ELF-1 (cell line): Measurements from ENCODE around the gene VPS41.
A peak's percentile ranks its signal among the peaks of the same experiment; 100 is the strongest.
"Not testable (repeated sequence)": the region's sequence is repeated elsewhere in the genome, so short reads cannot be mapped to it uniquely, and the experiment has no call there.

Source experiments
- DNase-seq: peaks from one replicate; pipeline ENCODE4 v3.0.0-alpha.2; 2016; ENCODE audit warnings: low read depth, low spot score

VPS41 gene

DNA sequence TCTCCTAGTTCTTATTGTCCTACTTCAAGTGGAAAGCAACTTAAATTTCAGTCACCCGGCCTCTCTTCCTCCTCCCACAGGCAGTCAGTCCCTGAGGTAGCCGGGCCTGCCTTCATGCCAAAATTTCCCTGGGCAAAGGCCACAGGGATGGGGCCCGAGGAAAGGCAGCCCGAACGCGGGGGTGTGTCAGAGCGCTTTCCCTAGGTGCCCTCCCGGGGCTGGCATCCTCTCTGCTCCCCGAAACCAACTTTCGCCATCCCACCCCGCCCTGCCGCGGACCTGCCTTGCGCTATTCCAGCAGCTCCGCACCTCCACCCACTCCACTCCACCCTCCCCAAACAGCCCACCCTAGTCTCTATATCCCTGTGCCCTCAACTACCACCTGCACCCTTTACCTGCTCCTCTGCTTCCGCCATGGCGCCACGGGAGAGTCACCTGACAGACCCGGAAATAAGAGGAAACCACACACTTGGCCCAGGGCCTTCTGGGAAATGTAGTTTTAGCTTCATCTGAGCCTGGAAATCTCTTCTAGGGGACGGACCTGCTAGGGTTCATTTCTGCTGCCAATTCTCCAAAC, at the start of gene VPS41:
TSS of gene VPS41 (minus strand) at position 433 of the 577 bp plus-strand sequence. CDS start at position 416, 17 bp downstream.
- peak; percentile 79 for DNase-seq

DNA sequence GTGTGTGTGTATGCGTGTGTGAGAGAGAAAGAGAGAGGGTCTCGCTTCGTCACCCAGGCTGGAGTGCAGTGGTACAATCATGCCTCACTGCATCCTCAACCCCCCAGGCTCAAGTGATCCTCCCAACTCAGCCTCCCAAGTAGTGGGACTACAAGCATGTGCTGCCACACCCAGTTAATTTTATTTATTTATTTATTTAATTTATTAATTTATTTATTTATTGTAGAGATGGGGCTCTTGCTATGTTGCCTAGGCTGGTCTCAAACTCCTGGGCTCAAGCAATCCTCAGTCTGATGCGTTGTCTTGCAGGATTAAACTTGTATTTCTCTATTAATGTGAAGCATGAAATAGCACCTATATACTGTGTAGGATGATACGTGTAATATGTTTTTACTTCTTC, 46.9 kb upstream of the VPS41 start:
- DNase-seq: no peak

DNA sequence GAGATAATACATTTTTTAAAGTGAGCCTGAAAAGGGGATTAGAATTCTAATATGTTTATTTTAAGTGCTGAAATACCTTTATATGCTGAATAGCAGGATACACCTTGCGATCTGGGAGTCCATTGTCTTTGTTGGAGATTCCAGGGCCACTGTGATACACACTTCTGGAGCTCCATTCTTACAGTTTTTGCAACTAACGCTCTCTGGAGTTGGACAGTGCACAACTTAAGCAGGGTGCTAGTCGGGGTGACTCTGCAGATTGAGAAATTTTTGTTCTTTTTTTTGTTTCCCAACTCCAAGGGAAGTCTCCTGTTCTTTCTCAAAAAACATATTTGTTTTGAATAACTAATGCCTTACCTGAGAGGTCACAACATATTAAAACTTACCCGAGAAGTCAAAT, 45.0 kb upstream of the VPS41 start:
- DNase-seq: no peak

DNA sequence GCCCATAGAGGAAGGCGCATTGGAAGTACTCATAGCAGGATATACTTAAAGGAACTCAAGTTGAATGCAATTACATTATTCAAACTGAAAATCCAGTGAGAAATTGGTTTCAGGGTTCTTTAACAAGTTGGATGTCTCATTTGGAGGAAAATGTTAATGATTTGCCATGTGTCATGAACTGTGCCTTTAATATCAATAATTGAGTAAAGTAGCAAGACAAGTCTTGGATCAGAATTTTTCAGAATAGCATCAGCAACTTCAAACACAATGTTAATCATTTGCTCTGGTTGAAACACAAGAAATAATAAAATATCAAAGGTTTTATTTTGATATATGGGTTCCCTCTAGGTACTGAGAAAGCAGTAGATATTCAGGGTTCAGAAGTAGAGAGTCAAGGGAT, 44.2 kb upstream of the VPS41 start:
- DNase-seq: no peak

DNA sequence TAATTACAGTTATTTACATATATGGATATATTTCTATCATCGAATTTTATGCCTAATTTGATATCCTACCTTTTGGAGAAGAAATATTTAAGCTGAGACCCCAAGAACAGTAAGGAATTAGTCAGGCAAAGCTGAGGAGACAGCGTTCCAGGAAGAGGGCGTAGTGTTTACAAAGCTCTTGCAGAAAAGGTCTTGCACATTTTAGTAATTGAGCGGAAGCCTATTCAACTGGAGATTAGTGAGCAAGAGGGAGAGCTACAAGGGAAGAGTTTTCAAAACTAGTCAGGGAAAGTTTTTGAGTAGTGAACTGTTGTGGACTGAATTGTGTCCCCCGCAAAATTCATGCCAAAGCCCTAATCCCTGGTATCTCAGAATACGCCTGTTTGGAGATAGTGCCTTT, 42.2 kb upstream of the VPS41 start:
- no peak for DNase-seq

DNA sequence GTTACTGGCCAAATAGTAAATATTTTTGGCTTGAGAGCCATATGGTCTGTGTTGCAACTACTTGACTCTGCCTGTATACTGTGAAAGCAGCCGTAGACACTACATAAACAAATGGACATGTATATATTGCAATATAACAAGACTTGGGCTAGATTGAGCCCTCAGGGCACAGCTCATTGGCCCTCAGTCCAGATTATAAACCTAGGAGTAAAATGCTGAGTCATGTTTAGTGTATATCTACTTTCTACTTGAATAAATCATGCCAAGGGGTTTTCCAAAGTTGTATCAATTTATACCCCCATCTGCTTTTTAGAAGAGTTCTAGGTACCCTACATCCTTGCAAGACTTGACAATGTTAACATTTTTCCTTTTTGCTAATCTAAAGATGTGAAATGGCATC, 41.3 kb upstream of the VPS41 start:
- DNase-seq: no peak

DNA sequence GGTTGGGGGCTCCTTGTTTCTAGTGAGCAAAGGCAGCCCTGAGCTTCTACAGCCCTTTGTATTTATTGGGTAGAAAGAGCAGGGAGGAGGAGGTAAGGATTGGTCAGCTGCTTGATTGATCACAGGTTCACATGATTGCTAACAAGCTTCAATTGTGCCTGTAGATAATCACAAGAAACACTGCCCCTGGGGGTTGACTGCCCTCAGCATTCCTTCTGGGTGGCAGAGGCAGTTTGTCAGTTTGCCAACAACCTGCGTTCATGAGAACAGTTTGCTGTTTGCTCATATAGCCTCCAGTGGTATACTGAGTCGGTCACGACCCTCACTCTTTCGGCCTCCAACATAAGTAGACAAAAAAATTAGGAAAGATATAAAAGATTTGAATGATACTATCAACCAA, 38.5 kb upstream of the VPS41 start:
- DNase-seq: not testable (repeated sequence)

DNA sequence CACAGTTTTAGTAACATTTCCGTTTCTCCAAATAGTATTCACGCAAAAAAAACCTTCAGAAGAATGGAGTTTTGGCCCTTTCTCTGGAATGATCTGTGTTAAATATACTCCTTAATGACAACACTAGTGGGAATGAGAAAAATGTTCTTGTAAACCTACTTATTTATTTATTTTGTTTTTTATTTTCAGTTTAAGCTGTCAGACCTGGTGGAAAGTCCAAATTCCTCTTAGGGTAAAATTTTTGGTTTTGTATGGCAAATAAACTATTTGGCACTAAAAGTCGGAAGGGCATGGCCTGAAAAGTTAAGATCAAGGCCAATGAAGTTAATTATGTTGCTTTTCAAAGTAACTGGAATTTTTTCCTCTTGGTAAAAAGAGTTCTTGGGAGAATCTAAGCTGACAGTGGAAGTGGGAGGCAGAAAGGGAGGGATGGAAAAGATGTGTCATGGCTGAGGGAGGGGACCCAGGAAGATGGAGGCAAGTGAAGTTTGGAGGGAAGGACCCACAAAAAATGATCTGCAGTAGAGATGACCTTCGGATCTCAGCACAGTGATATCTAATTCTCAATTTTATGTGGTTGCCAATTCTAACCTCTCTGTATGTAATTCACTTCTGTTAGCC, 33.5 kb upstream of the VPS41 start:
- no peak for DNase-seq

DNA sequence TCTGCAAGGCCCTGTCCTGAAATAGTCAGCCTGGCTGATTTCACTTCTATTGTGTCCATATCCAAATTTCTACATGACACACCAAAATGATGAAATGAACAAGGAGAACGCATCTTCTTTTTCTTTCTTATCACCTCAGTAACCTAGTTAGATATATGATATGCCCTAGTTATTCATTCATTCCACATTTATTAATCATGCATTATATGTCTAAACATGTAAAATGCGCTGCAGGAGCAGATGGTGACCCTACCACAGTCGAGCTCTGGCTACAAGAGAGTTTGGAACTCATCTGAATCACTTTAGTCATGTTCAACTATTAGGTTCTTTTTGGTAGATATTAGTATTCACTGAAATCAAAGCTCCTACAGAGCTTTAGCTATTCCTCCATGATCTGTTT, 31.8 kb upstream of the VPS41 start:
- DNase-seq: no peak

DNA sequence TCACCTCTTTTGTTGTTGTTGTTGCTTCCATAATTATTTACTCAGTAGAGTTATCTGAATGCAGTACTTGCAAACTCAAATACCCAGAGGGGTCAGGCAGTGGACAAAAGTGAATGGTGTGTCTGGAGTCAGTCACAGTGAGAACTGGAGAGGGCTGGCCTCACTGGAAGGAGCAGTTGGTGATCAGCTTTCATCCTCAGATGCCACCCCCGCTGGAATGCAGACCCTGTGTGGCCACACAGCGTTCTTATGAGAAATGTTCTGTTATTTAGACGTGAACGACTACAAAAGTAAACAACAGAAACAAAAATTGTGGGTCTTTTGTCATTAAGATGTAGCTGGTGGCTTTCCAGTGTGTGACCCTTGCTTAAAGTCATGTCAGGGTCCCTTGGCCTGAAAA, 29.6 kb upstream of the VPS41 start:
- peak; percentile 31 for DNase-seq

DNA sequence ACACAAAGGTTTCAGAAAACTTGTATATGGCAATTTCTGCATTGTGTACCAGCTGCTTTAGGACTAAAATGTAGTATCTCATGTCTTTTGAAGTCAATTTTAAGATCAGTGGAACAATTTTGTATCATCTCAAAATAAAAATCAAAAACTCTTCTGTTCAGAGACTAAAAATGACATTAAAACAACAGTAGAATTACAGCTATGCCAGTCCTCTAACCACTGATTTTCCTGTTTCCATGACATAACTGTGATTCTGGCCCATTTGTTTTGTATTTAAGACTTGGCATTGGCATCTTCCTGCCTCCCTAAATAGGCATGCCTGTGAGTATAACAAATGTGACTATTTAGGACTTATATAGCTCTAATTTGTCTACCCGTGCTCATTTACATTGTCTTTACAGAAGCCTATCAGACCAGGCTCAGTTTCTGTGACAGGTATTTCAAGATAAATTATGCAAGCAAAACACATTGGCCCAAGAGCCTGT, 29.1 kb upstream of the VPS41 start:
- DNase-seq: no peak

DNA sequence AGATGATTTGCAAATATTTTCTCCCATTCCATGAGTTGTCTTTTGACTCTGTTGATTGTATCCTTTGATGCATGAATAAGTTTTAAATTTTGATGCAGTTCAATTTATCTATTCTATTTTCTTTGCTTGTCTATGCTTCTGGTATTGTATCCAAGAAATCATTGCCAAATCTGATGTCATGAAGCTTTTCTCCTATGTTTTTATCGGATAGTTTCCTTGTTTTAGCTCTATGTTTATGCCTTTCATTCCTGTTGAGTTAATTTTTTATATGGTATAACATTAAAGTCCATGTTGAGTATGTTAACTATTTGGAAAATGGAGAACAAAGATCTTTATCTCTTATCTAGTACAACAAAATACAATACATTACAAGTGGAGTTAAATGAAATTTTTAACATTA, 27.6 kb upstream of the VPS41 start:
- no peak for DNase-seq

DNA sequence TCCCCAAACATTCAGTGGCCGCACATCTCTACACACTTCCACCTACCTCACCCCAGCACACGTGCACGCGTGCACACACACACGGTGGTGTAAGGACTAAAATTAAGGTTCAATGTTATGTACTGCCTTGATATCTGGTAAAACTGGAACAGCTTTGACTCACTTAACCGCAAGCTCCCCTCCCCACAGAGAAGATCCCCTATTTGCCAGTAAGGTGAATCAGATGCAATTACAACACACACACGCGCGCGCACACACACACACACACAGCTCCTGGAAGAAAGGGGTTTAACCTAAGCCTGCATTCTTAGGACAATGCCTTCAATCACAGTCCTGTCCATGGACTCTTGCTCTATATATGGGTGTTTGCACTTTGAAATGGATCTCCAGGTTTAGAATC, 25.5 kb upstream of the VPS41 start:
- no peak for DNase-seq

DNA sequence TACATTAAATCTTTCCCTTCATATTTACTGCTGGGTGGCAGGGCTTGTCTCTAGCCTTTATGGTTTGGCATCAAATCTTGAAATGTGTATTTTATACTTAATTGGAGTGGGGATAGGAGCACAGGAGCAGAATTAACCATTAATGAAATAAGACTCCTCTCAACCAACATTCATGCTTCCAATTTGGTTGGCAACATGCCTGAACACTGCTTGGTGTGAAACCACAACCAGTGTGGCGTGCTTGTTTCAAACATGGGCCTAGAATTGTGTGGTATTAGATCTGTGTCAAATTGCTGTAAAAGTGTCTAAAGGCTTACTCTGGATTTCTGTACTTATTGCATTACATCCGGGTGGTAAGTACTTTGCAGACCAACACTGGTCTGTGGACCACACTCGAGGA, 25.1 kb upstream of the VPS41 start:
- DNase-seq: no peak

DNA sequence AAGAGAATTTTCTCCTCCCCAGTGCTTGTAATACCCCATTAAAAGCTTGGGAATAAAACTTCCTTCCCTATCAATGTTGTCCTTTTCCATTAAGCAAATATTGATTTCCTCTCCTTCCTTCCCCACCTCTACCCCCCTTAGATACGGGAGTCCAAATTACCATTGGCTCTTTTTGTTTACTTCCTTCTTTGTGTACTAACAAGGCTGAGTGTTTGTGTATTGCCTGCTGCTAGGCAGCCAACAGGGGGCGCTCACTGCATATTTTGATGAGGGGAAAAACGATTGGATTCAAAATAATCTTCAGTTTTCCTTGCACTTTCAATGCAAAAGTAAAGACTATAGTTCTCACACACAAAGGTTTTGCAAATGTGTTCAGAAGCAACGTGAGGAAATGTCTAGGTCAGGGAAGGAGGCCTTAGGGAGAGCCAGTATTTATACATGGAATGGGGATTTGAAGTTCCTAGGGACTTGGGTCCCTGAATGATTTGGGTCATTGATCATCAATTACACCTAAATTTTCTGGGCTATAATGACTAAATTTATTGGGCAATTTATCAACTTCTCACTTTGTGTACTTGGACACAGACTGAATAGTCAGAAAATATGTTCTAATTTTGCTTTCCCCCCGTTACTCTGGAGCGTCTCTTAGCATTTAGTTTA, 23.6 kb upstream of the VPS41 start:
- DNase-seq: peak; percentile 61

DNA sequence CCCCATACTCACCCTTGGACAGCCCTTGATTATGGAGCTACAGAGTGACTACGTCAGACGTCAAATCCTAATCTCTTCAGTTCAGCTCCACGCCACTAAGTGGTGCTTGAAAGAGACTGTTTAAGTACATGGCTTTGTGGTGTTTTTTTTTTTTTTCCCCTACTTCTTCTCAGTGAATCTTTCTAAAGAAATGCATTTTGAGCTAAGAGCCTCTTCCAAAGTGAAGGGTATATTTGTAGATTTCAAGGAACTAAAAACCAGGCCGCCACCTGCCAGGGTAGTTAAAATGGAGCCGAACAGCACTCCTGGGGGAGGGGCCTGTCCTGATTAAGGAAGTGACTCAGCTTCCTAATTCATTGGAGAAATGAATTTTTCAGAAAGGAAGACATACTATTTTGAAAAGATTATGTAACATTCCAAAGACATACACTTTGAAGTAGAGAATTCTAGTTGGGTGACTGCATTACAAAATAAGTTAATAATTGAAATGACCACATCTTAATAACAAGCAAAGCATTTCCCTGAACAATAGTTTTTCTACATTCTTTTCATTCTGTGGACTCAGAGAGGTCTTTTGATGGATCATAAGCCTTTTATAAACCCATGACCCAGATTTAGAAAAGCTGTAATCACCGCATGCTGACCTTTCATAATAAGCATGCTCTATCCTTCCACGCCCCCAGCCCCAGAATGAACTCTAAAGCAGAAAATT, 20.6 kb upstream of the VPS41 start:
- no peak for DNase-seq

DNA sequence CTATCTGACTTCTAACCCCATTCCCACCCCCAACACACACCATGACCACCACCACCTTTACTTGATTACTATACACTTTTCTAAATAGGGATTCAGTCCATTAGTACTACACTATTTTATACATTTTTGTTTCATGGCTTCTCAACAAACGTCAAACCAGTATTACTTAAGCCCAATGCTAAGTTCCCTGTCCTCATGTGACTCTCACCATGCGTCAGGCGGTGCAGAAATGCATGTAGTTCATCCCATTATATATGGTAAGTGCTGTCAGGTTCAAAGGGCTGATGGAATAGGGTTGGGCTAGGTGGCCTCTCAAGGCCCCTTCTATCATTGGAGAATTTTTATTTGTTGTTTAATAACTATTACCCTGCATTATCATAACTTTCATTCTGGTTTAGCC, 19.5 kb upstream of the VPS41 start:
- no peak for DNase-seq

DNA sequence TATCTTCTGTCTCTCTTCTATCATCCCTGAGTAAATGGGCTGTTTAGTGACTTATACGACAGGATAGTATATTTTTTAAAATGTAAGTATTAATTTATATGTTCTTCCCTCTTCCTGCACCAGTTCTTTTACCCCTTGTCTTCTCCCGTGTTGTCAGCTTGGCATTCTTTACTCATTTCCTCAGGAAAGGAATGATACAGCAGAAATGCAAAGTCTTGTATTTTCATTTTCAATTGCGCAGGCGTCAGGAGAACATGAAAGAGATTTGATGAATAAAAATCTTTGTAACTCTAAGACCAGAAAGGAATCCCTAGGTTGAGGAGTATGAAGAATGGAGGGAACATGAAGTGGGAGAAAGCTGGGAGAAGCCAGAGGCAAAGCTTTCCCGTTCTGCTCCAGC, 18.8 kb upstream of the VPS41 start:
- no peak for DNase-seq

DNA sequence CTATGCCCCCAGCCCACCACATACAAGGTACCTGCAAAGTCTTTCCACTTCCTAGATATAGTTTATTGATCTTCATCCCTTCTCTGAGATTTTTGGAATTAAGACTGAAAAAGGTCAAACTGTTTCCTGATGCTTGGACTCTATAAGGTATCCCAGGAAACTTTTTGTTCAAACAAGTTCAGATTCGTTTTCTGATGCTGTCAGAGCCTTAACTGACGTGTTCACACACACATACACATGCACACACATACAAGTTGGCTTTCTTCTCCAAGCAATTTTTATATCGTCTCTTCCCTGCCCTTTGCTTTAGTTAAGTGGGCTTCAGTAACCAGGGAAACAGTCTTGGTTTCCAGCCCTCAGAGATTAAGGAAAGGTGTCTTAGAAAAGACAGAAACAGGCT, 11.7 kb upstream of the VPS41 start:
- no peak for DNase-seq

DNA sequence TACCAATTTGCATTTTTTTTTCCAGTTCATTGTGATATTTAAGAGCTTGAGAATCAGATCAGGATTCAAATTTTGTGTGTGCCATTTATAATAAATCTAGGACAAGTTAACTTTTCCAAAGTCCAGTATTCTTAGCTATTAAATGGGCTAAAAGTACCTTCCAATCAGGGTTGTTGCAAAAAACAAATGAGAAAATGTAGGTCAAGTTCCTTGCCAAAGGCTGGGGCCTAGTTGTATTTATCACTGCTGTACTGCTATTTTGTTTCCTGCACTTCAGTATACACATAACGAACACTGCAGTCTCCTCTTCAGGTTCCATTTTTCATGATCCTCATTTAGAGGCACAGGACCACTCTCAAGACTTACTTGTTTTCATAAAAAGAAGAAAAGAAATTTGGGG, 7.4 kb upstream of the VPS41 start:
- DNase-seq: no peak

DNA sequence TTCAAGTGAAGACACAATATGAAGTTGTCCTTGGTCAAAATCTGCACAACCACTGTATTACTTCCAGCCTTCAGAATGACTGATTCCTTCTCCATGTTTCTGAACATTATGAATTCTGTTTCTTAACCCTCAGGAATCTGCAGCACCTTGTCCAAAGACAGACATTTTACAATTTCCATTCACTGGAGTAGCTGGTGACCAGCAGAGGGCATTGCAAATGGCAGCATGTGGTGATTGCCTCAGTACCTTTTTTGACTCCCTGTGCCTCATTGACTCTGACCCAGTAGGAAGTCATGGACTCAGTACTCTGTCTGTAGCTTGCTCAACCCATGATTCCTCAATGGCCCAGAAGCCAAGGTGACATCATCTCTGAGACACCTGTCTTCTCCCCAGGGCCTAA, 879 bp upstream of the VPS41 start:
- DNase-seq: no peak

DNA sequence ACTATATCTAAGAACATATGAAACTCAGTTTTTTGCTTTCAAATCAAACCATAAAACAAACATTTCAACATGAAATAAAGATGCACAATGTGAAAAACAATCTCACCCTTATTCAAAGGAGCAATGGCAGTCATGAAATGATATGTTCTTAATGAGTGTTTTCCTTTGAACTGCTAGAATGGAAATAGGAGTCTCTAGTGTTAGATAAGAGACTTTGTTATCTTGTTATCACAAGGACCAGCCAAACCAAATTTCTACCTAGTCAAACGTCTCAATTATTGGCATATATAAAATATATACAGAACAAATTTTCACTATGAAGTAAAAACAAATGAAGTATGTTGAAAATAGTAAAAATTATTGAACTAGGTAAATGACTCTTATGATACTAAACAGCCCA, 1.2 kb downstream of the VPS41 start:
- no peak for DNase-seq

DNA sequence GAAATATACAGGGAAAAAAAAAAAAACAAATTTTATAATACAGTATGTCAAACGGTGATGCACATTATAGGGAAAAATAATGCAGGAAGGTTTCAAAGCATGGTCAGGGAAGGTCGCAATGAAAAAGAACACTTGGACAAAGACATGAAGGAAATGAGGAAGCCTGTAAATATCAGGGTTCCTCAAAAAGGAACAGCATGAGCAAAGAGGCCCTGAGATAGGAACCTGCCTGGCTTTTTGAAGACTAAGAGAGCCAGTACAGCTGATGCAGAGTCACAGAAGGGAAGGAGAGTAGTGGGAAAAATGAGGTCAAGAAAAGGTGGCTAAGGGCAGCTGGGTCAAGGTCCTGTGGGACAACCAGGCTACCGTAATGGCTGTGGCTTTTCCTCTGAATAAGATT, 1.9 kb downstream of the VPS41 start:
- no peak for DNase-seq
